ENCODE data around the gene SUPT16H.

SUPT16H gene

DNA sequence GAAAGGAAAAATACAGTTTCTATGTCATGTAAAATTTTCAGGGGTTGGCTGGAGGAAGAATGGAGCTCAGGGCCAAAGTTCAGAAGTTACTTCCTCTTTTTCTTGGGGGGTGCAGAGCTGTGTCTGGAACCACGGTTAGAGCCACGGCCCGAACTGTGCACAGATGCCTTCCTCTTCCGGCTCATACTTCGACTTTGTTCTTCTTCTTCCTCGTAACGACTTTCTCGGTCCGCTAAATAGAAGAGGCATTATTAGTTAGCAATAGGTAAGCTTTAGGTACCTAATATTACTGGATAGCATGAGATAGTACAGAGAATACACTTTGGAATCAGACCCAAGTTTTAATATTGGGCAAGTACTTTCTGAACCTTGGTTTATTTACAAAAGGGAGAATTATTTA lies 31.2 kb downstream of the SUPT16H start:
- in situ Hi-C loops (cut with HindIII; ENCODE audit: low pct_ligation_motif_present, low sequenced_read_pairs): no loop called here
- H3K36me3 ChIP-seq (replicated peaks): peaks cover 62% of the 10 kb centered on the region

DNA sequence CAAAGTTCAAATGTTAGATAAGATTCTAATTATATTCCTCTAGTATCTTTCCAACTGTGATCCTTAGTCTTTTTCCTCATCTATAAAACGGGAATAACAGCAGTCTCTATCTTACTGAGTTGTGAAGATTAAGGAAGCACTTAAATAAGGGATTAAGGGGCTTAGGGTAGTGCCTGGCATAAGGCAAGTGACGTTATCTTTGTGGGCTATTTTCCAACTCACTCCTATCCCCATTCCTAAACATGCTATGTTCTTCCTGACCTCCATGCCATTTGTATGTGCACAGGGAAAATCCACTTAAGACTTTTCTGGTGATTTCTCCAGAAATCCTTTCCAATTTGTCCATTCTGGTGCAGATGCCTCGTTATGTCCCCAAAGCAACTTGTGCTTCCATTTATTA lies 33.3 kb downstream of the SUPT16H start:
- TF ChIP-seq, protein P1, sequence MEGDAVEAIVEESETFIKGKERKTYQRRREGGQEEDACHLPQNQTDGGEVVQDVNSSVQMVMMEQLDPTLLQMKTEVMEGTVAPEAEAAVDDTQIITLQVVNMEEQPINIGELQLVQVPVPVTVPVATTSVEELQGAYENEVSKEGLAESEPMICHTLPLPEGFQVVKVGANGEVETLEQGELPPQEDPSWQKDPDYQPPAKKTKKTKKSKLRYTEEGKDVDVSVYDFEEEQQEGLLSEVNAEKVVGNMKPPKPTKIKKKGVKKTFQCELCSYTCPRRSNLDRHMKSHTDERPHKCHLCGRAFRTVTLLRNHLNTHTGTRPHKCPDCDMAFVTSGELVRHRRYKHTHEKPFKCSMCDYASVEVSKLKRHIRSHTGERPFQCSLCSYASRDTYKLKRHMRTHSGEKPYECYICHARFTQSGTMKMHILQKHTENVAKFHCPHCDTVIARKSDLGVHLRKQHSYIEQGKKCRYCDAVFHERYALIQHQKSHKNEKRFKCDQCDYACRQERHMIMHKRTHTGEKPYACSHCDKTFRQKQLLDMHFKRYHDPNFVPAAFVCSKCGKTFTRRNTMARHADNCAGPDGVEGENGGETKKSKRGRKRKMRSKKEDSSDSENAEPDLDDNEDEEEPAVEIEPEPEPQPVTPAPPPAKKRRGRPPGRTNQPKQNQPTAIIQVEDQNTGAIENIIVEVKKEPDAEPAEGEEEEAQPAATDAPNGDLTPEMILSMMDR (IDR thresholded peaks at IDR 0.05; ENCODE audit: low read depth, low read length, missing control alignments): no peak
- H3K27ac ChIP-seq: no peak overlapping the region
- DNase-seq: no peak
- H3K4me3 ChIP-seq (ENCODE audit: low read depth, low read length): no peak overlapping the region
- H3K36me3 ChIP-seq (replicated peaks): peaks cover 44% of the 10 kb centered on the region
- H3K27me3 ChIP-seq (replicated peaks): no peaks in the 10 kb centered on the region
- in situ Hi-C loops (cut with HindIII; ENCODE audit: low pct_ligation_motif_present, low sequenced_read_pairs): no loop called here

More for the DNA sequence above, 31.2 kb downstream of the SUPT16H start:
- Histone ChIP-seq H3K27ac (no peak overlapping the region), H3K27me3 (replicated peaks) (no peaks in the 10 kb centered on the region), H3K4me3 (ENCODE audit: low read depth, low read length) (no peak overlapping the region)
- TF ChIP-seq, protein P1 (IDR thresholded peaks at IDR 0.05; ENCODE audit: low read depth, low read length, missing control alignments): no peak
- no peak for DNase-seq

DNA sequence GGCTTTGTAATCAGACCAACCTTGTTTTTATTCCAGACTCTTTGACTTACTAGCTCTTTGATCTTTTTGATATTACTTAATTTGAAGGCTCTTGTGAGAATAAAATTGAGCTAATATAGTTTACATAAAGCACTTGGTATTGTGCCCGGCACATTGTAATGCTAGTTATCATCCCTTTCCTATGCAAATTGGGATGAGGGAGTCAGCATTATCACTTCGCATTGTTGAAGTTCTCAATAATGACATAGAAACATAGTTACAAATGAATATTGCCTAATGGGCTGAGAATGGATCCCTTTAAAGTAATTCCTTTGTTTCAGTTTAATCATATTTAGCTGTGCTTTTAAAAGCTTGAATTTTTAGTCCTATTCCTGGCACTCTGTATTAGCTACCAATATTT lies 36.6 kb downstream of the SUPT16H start:
- TF ChIP-seq, protein P1 (IDR thresholded peaks at IDR 0.05; ENCODE audit: low read depth, low read length, missing control alignments): no peak
- H3K36me3 ChIP-seq (replicated peaks): peaks cover 13% of the 10 kb centered on the region
- H3K4me3 ChIP-seq (ENCODE audit: low read depth, low read length): no peak overlapping the region
- DNase-seq: no peak
- no peaks in the 10 kb centered on the region for H3K27me3 ChIP-seq (replicated peaks)
- in situ Hi-C loops (cut with HindIII; ENCODE audit: low pct_ligation_motif_present, low sequenced_read_pairs): no loop called here
- no peak overlapping the region for H3K27ac ChIP-seq

DNA sequence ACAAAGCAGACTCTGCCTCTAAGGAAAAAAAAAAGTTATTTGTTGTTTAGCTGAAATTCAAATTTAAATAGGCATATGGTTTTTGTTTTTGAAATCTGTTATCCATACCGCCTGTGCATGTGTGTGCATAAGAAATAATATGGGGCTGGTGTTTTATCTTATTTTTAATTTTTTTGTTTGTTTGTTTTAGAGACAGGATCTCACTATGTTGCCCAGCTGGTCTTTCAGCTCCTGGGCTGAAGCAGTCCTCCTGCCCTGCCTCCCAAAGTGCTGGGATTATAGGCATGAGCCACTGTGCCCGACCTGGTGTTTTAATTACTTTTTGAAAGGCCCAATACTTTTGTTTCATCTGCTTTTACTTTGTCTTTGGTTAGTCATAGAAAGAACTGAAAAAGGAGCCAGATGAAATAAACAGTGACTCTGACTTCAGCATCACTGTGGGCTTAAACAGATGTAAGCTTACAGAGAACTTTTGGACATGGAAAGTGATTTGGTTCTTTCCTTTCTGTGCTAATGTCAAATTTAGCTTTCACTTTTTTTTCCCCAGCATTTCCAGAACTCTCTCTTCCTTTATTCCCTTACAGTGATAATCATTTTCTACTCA lies 37.2 kb downstream of the SUPT16H start:
- no peak overlapping the region for H3K27ac ChIP-seq
- in situ Hi-C loops (cut with HindIII; ENCODE audit: low pct_ligation_motif_present, low sequenced_read_pairs): no loop called here
- no peaks in the 10 kb centered on the region for H3K27me3 ChIP-seq (replicated peaks)
- H3K4me3 ChIP-seq (ENCODE audit: low read depth, low read length): no peak overlapping the region
- DNase-seq: no peak
- H3K36me3 ChIP-seq (replicated peaks): peaks cover 9% of the 10 kb centered on the region
- TF ChIP-seq, protein P1 (IDR thresholded peaks at IDR 0.05; ENCODE audit: low read depth, low read length, missing control alignments): no peak

DNA sequence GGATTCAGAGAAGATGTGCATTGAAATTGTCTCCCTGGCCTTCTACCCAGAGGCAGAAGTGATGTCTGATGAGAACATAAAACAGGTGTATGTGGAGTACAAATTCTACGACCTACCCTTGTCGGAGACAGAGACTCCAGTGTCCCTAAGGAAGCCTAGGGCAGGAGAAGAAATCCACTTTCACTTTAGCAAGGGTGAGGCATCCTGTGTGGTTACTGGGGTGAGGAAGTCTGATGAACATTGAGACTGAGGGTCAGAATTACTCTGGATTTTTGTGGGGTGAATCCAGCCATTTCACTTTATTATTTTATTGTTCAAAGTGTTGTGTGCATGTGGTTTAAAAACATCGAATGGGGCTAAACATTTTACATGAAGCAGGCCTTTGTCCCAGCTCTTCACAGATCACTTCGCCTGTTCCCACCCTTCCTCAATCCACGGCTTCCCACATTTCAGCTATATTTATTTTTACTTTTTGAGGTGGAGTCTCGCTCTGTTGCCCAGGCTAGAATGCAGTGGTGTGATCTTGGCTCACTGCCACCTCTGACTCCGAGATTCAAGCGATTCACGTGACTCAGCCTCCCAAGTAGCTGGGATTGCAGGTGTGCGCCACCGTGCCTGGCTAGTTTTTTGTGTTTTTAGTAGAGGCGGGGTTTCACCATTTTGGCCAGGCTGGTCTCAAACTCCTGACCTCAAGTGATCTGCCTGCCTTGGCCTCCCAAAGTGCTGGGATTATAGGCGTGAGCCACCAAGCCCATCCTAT lies 40.6 kb downstream of the SUPT16H start:
- DNase-seq: no peak
- H3K4me3 ChIP-seq (ENCODE audit: low read depth, low read length): no peak overlapping the region
- in situ Hi-C loops (cut with HindIII; ENCODE audit: low pct_ligation_motif_present, low sequenced_read_pairs): no loop called here
- H3K36me3 ChIP-seq (replicated peaks): no peaks in the 10 kb centered on the region
- H3K27ac ChIP-seq: no peak overlapping the region
- TF ChIP-seq, protein P1 (IDR thresholded peaks at IDR 0.05; ENCODE audit: low read depth, low read length, missing control alignments): no peak
- no peaks in the 10 kb centered on the region for H3K27me3 ChIP-seq (replicated peaks)
